Measurements from ENCODE around the gene KIF3A.

Gene KIF3A

GRCh38 chr5:132764671-132765238, 27.4 kb upstream of the KIF3A start:
- TF ChIP-seq POLR2A (IDR thresholded peaks at IDR 0.05; ENCODE audit: low read depth, low read length), result no peak
- DNase-seq (ENCODE audit: insufficient read length, low spot score) (no peak), FAIRE-seq (no peak)

- TF ChIP-seq POLR2A (IDR thresholded peaks at IDR 0.05; ENCODE audit: low read depth, low read length), result no peak
- DNase-seq (ENCODE audit: insufficient read length, low spot score) (no peak), FAIRE-seq (no peak)
These were observed 26.7 kb upstream of the KIF3A start for GRCh38 chr5:132764051-132764450.

GRCh38 chr5:132763181-132764036, 26.1 kb upstream of the KIF3A start:
- DNase-seq (ENCODE audit: insufficient read length, low spot score) (no peak), FAIRE-seq (no peak)
- no peak for TF ChIP-seq POLR2A (IDR thresholded peaks at IDR 0.05; ENCODE audit: low read depth, low read length)

- no peak for DNase-seq (ENCODE audit: insufficient read length, low spot score)
- no peak for FAIRE-seq
- TF ChIP-seq POLR2A (IDR thresholded peaks at IDR 0.05; ENCODE audit: low read depth, low read length), result no peak
These were observed 25.1 kb upstream of the KIF3A start for GRCh38 chr5:132762246-132763000.

- DNase-seq (ENCODE audit: insufficient read length, low spot score) (no peak), FAIRE-seq (no peak)
- TF ChIP-seq POLR2A (IDR thresholded peaks at IDR 0.05; ENCODE audit: low read depth, low read length), result no peak
These were observed 24.2 kb upstream of the KIF3A start for GRCh38 chr5:132761321-132762240.

GRCh38 chr5:132760601-132761317, 23.4 kb upstream of the KIF3A start:
- TF ChIP-seq POLR2A (IDR thresholded peaks at IDR 0.05; ENCODE audit: low read depth, low read length), result no peak
- FAIRE-seq, result no peak
- no peak for DNase-seq (ENCODE audit: insufficient read length, low spot score)

GRCh38 chr5:132760049-132760420, 22.7 kb upstream of the KIF3A start:
- TF ChIP-seq POLR2A (IDR thresholded peaks at IDR 0.05; ENCODE audit: low read depth, low read length), result no peak
- DNase-seq (ENCODE audit: insufficient read length, low spot score) (no peak), FAIRE-seq (no peak)

GRCh38 chr5:132759114-132760048, 22.0 kb upstream of the KIF3A start:
- no peak for TF ChIP-seq POLR2A (IDR thresholded peaks at IDR 0.05; ENCODE audit: low read depth, low read length)
- DNase-seq (ENCODE audit: insufficient read length, low spot score) (no peak), FAIRE-seq (no peak)

GRCh38 chr5:132758451-132758850, 21.1 kb upstream of the KIF3A start:
- TF ChIP-seq POLR2A (IDR thresholded peaks at IDR 0.05; ENCODE audit: low read depth, low read length), result no peak
- DNase-seq (ENCODE audit: insufficient read length, low spot score) (no peak), FAIRE-seq (no peak)

GRCh38 chr5:132756542-132756941, 19.2 kb upstream of the KIF3A start:
- FAIRE-seq, result no peak
- TF ChIP-seq POLR2A (IDR thresholded peaks at IDR 0.05; ENCODE audit: low read depth, low read length), result no peak
- no peak for DNase-seq (ENCODE audit: insufficient read length, low spot score)

- no peak for DNase-seq (ENCODE audit: insufficient read length, low spot score)
- TF ChIP-seq POLR2A (IDR thresholded peaks at IDR 0.05; ENCODE audit: low read depth, low read length), result no peak
- FAIRE-seq, result no peak
These were observed 17.6 kb upstream of the KIF3A start for GRCh38 chr5:132754947-132755346.

- DNase-seq (ENCODE audit: insufficient read length, low spot score) (no peak), FAIRE-seq (no peak)
- TF ChIP-seq POLR2A (IDR thresholded peaks at IDR 0.05; ENCODE audit: low read depth, low read length), result no peak
These were observed 16.8 kb upstream of the KIF3A start for GRCh38 chr5:132754111-132754510.
